Left ventricle myocardium superior (tissue), 1 donor: Measurements from ENCODE around the gene ERGIC2. TPM values are rescaled to one million over a fixed set of nuclear protein-coding genes. Genes with fewer than 3 reads are reported as not detected.
"Not testable (repeated sequence)": the region's sequence is repeated elsewhere in the genome, so short reads cannot be mapped to it uniquely, and the experiment has no call there.

ENCODE experiments used
- ATAC-seq: fragments of 200-7000 bp; cut with Tn5 transposase; one replicate; pipeline ENCODE4 v1.9.1; 2020; ENCODE audit warnings: mild to moderate bottlenecking, moderate library complexity
- DNase-seq: peaks from one replicate; pipeline ENCODE4 v3.0.0-alpha.2; 2020
- intact Hi-C: fragments of 100-400 bp; cut with micrococcal nuclease; formaldehyde crosslinking; loops from one replicate; pipeline ENCODE4 v1.11.0; 2022
- total RNA-seq: library from RNA; stranded (reverse); fragmentation: NEBNext Ultra II Directional; extraction: Animal tissue kit (Norgen Biotek cat#: 25700); gene quantifications from one replicate; pipeline ENCODE4 v1.2.1, GENCODE V29; 2021
- donor health status: DM: no; HTN: yes; CAD: no; lungs with severe emphysema.

The ERGIC2 gene
- total RNA-seq, 1 donor from 2014 or later = 93.1 TPM

GRCh38 chr12:29385194-29385593 lies 4.2 kb upstream of the ERGIC2 start:
- DNase-seq, ATAC-seq, intact Hi-C loops: not testable (repeated sequence)

- intact Hi-C loops = no loop called here
- DNase-seq = no peak
- no peak for ATAC-seq
These were observed 1.3 kb upstream of the ERGIC2 start for GRCh38 chr12:29382251-29382650.

- intact Hi-C loops = no loop called here
- DNase-seq = no peak
- ATAC-seq = no peak
These were observed 4.9 kb downstream of the ERGIC2 start for GRCh38 chr12:29376118-29376517.

GRCh38 chr12:29374913-29375312 lies 6.1 kb downstream of the ERGIC2 start:
- ATAC-seq (no peak), DNase-seq (no peak)
- intact Hi-C loops = no loop called here

GRCh38 chr12:29374012-29374411 lies 7.0 kb downstream of the ERGIC2 start:
- DNase-seq (no peak), ATAC-seq (no peak)
- intact Hi-C loops = no loop called here

GRCh38 chr12:29365091-29365490 lies 15.9 kb downstream of the ERGIC2 start:
- no peak for DNase-seq
- intact Hi-C loops = no loop called here

GRCh38 chr12:29354954-29355353 lies 26.0 kb downstream of the ERGIC2 start:
- intact Hi-C loops = no loop called here
- DNase-seq = no peak

More at GRCh38 chr12:29365091-29365490, 15.9 kb downstream of the ERGIC2 start:
- ATAC-seq = no peak

GRCh38 chr12:29350080-29350479 lies 30.9 kb downstream of the ERGIC2 start:
- ATAC-seq (no peak), DNase-seq (no peak)
- intact Hi-C loops = no loop called here

More at GRCh38 chr12:29354954-29355353, 26.0 kb downstream of the ERGIC2 start:
- ATAC-seq = no peak

- no peak for ATAC-seq
These were observed 34.1 kb downstream of the ERGIC2 start for GRCh38 chr12:29346769-29347421.

GRCh38 chr12:29343022-29343799 lies 37.8 kb downstream of the ERGIC2 start:
- ATAC-seq = peak; percentile 82
- no peak for DNase-seq
- intact Hi-C loops = no loop called here

More at GRCh38 chr12:29346769-29347421, 34.1 kb downstream of the ERGIC2 start:
- no peak for DNase-seq
- intact Hi-C loops = no loop called here

GRCh38 chr12:29337325-29337724 lies 43.6 kb downstream of the ERGIC2 start:
- intact Hi-C loops = no loop called here
- DNase-seq = no peak
- ATAC-seq = no peak

GRCh38 chr12:29334937-29335336 lies 46.0 kb downstream of the ERGIC2 start:
- no peak for DNase-seq
- intact Hi-C loops = no loop called here
- ATAC-seq = no peak

- intact Hi-C loops = no loop called here
These were observed 47.8 kb downstream of the ERGIC2 start for GRCh38 chr12:29333178-29333577.

GRCh38 chr12:29329411-29329810 lies 51.6 kb downstream of the ERGIC2 start:
- intact Hi-C loops = no loop called here
- no peak for DNase-seq
- ATAC-seq = no peak

More at GRCh38 chr12:29333178-29333577, 47.8 kb downstream of the ERGIC2 start:
- DNase-seq (no peak), ATAC-seq (no peak)

- DNase-seq (no peak), ATAC-seq (no peak)
- intact Hi-C loops = no loop called here
These were observed 58.8 kb downstream of the ERGIC2 start for GRCh38 chr12:29322157-29322556.

GRCh38 chr12:29320295-29321085 lies 60.5 kb downstream of the ERGIC2 start:
- DNase-seq = no peak
- intact Hi-C loops = no loop called here
- no peak for ATAC-seq

- ATAC-seq (peak; percentile 98), DNase-seq (peak; percentile 49)
- intact Hi-C loops = loop anchor here (5.0 kb wide), 1 partner anchor 245 kb away; no protein-coding TSS in a partner anchor
These were observed 63.2 kb downstream of the ERGIC2 start for GRCh38 chr12:29317556-29318363.

- DNase-seq (peak; percentile 66), ATAC-seq (peak; percentile 80)
- intact Hi-C loops = loop anchor here (5.0 kb wide), 1 partner anchor 244 kb away; no protein-coding TSS in a partner anchor
These were observed 64.2 kb downstream of the ERGIC2 start for GRCh38 chr12:29316752-29317151.

GRCh38 chr12:29314416-29314815 lies 66.6 kb downstream of the ERGIC2 start:
- ATAC-seq (no peak), DNase-seq (peak; percentile 32)
- intact Hi-C loops = no loop called here
